Hepatocyte (in vitro differentiated cells): ENCODE measurements around the gene TMEM175. TPM values are rescaled to one million over a fixed set of nuclear protein-coding genes. Genes with fewer than 3 reads are reported as not detected.

ENCODE experiments used
- DNase-seq: peaks from one replicate; pipeline ENCODE4 v3.0.0-alpha.2; 2016; ENCODE audit warnings: low spot score
- H2AFZ ChIP-seq: fragments of 200-600 bp; sonication (generic); 2 replicates; pipeline ENCODE4 v1.6.0; 2016; ENCODE audit warnings: antibody characterized with exemption, mild to moderate bottlenecking
- H3K27ac ChIP-seq: fragments of 200-600 bp; sonication (generic); 2 replicates; pipeline ENCODE4 v1.5.1; 2016; ENCODE audit warnings: mild to moderate bottlenecking
- H3K27me3 ChIP-seq: fragments of 200-600 bp; sonication (generic); 2 replicates; pipeline ENCODE4 v1.6.1; 2016
- H3K36me3 ChIP-seq: fragments of 200-600 bp; sonication (generic); replicated peaks from 2 replicates; pipeline ENCODE4 v1.5.1; 2016; ENCODE audit warnings: low read depth; ENCODE audit not compliant: insufficient read depth
- H3K4me1 ChIP-seq: fragments of 200-600 bp; sonication (generic); 2 replicates; pipeline ENCODE4 v1.5.1; 2016; ENCODE audit warnings: mild to moderate bottlenecking, moderate library complexity; ENCODE audit not compliant: insufficient read depth
- H3K4me2 ChIP-seq: fragments of 200-600 bp; sonication (generic); 2 replicates; pipeline ENCODE4 v1.6.0; 2016
- H3K4me3 ChIP-seq: fragments of 200-600 bp; sonication (generic); 2 replicates; pipeline ENCODE4 v1.5.1; 2016; ENCODE audit warnings: mild to moderate bottlenecking
- H3K79me2 ChIP-seq: fragments of 200-600 bp; sonication (generic); 2 replicates; pipeline ENCODE4 v1.6.0; 2017; ENCODE audit warnings: mild to moderate bottlenecking
- H3K9me2 ChIP-seq: fragments of 200-600 bp; sonication (generic); replicated peaks from 2 replicates; pipeline ENCODE4 v1.6.0; 2017; ENCODE audit warnings: mild to moderate bottlenecking; ENCODE audit not compliant: insufficient read depth
- H3K9me3 ChIP-seq: fragments of 200-600 bp; sonication (generic); 2 replicates; pipeline ENCODE4 v1.5.1; 2016; ENCODE audit warnings: low read depth, mild to moderate bottlenecking
- H4K20me1 ChIP-seq: fragments of 200-600 bp; sonication (generic); 2 replicates; pipeline ENCODE4 v1.6.0; 2016; ENCODE audit warnings: mild to moderate bottlenecking; ENCODE audit not compliant: insufficient read depth, poor library complexity, severe bottlenecking
- EZH2 ChIP-seq: fragments of 200-600 bp; sonication (generic); IDR thresholded peaks from 2 replicates; pipeline ENCODE4 v1.6.1; 2016; ENCODE audit warnings: antibody characterized with exemption, mild to moderate bottlenecking, borderline replicate concordance
- EZH2phosphoT487 ChIP-seq: fragments of 200-600 bp; sonication (generic); IDR thresholded peaks from one replicate; pipeline ENCODE4 v1.6.1; 2018; ENCODE audit warnings: antibody characterized with exemption, mild to moderate bottlenecking, low read depth, moderate library complexity; ENCODE audit not compliant: unreplicated experiment, severe bottlenecking
- WGBS: methylation state at CpG from one replicate; pipeline ENCODE4 v1.1.6; 2016; ENCODE audit warnings: low lambda C conversion rate; ENCODE audit errors: missing lambda C conversion rate; 5-methylcytosine and 5-hydroxymethylcytosine counted together
- polyA plus RNA-seq: library from polyadenylated mRNA; unstranded; fragments of >200 nt; fragmentation: Nextera tagmentation; extraction: Ambion mirVana; gene quantifications from 2 replicates; pipeline ENCODE4 v1.2.1, GENCODE V29; 2016
- total RNA-seq: library from RNA; depleted of rRNA; stranded (reverse); fragments of >200 nt; gene quantifications from 2 replicates; pipeline ENCODE4 v1.2.3, GENCODE V29; 2014
- TF ChIP-seq, protein P1 (sequence below): fragments of 200-600 bp; sonication (generic); IDR thresholded peaks from 2 replicates; pipeline ENCODE4 v1.5.1; 2016; ENCODE audit warnings: antibody characterized with exemption, mild to moderate bottlenecking; ENCODE audit not compliant: poor library complexity

TMEM175 gene
- total and polyA plus RNA-seq, 2 experiments from 2014 or later = 14.8 to 31.4 TPM

DNA sequence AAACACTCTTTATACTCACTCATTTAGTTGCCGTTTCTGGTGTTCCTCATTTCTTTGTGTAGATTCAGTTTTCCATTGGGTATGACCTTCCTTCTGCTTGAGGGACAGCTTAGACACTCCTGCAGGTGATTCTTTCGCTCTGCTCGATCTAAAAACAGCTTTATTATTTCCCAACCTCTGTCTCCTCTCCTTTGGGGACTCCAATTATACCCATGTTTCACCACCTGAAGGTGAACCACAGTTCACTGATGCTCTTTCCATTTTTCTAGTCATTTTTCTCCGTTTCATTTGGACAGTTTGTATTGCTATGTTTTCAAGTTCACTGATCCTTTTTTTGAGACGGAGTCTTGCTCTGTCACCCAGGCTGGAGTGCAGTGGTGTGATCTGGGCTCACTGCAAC is 74.6 kb downstream of the TMEM175 start:
- no peaks in the 10 kb centered on the region for H3K9me2 ChIP-seq
- no peaks in the 10 kb centered on the region for H3K36me3 ChIP-seq
- 94% methylated on average over 5 of the region's 5 CpGs for WGBS
- H3K79me2 ChIP-seq = no peaks in the 10 kb centered on the region
- no peak overlapping the region for H2AFZ ChIP-seq
- no peak for DNase-seq
- TF ChIP-seq, protein P1, sequence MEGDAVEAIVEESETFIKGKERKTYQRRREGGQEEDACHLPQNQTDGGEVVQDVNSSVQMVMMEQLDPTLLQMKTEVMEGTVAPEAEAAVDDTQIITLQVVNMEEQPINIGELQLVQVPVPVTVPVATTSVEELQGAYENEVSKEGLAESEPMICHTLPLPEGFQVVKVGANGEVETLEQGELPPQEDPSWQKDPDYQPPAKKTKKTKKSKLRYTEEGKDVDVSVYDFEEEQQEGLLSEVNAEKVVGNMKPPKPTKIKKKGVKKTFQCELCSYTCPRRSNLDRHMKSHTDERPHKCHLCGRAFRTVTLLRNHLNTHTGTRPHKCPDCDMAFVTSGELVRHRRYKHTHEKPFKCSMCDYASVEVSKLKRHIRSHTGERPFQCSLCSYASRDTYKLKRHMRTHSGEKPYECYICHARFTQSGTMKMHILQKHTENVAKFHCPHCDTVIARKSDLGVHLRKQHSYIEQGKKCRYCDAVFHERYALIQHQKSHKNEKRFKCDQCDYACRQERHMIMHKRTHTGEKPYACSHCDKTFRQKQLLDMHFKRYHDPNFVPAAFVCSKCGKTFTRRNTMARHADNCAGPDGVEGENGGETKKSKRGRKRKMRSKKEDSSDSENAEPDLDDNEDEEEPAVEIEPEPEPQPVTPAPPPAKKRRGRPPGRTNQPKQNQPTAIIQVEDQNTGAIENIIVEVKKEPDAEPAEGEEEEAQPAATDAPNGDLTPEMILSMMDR = no peak
- TF ChIP-seq EZH2phosphoT487 (no peak), EZH2 (no peak)
- H4K20me1 ChIP-seq = no peaks in the 10 kb centered on the region
- H3K4me1 ChIP-seq = peaks cover 22% of the 10 kb centered on the region
- H3K27ac ChIP-seq = no peak overlapping the region
- H3K4me3 ChIP-seq = no peak overlapping the region
- peaks cover 52% of the 10 kb centered on the region for H3K27me3 ChIP-seq
- H3K9me3 ChIP-seq = no peaks in the 10 kb centered on the region
- no peak overlapping the region for H3K4me2 ChIP-seq

Other genes starting within 250 kb of the TMEM175 start
- 8.5 and 12.2 TPM in 2 replicates for gene SLC49A3, start 243.3 kb upstream of the TMEM175 start, total RNA-seq
- 12.8 and 19.8 TPM in 2 replicates for gene SLC49A3, start 243.3 kb upstream of the TMEM175 start, polyA plus RNA-seq
- 43.5 and 43.9 TPM in 2 replicates for gene PCGF3, start 226.6 kb upstream of the TMEM175 start, total RNA-seq
- gene PCGF3, start 226.6 kb upstream of the TMEM175 start, polyA plus RNA-seq = 21.5 and 21.8 TPM in 2 replicates
- gene CPLX1, start 106.3 kb upstream of the TMEM175 start, total RNA-seq = 0.16 and 0.30 TPM in 2 replicates
- 1.6 and 2.0 TPM in 2 replicates for gene CPLX1, start 106.3 kb upstream of the TMEM175 start, polyA plus RNA-seq
- gene GAK, start 144 bp upstream of the TMEM175 start, total RNA-seq = 56.3 and 87.1 TPM in 2 replicates
- gene GAK, start 144 bp upstream of the TMEM175 start, polyA plus RNA-seq = 84.9 and 88.4 TPM in 2 replicates
- 13.8 and 17.4 TPM in 2 replicates for gene DGKQ, start 41.1 kb downstream of the TMEM175 start, total RNA-seq
- gene DGKQ, start 41.1 kb downstream of the TMEM175 start, polyA plus RNA-seq = 20.7 and 21.1 TPM in 2 replicates
- gene IDUA, start 54.6 kb downstream of the TMEM175 start, total RNA-seq = 13.1 and 15.5 TPM in 2 replicates
- gene IDUA, start 54.6 kb downstream of the TMEM175 start, polyA plus RNA-seq = 82.6 and 103 TPM in 2 replicates
- 11.9 and 12.6 TPM in 2 replicates for gene SLC26A1, start 60.9 kb downstream of the TMEM175 start, total RNA-seq
- gene SLC26A1, start 60.9 kb downstream of the TMEM175 start, polyA plus RNA-seq = 9.0 and 9.1 TPM in 2 replicates
- 23.1 and 28.1 TPM in 2 replicates for gene FGFRL1, start 79.2 kb downstream of the TMEM175 start, total RNA-seq
- gene FGFRL1, start 79.2 kb downstream of the TMEM175 start, polyA plus RNA-seq = 27.8 and 34.0 TPM in 2 replicates
- 3.0 and 10.4 TPM in 2 replicates for gene RNF212, start 181.1 kb downstream of the TMEM175 start, total RNA-seq
- gene RNF212, start 181.1 kb downstream of the TMEM175 start, polyA plus RNA-seq = 8.4 and 12.0 TPM in 2 replicates
- gene SPON2, start 240.1 kb downstream of the TMEM175 start, total RNA-seq = 308 and 403 TPM in 2 replicates
- gene SPON2, start 240.1 kb downstream of the TMEM175 start, polyA plus RNA-seq = 1,210 and 1,380 TPM in 2 replicates